ENCODE results near the gene NSD1. TPM values are rescaled to one million over a fixed set of nuclear protein-coding genes. Genes with fewer than 3 reads are reported as not detected.

The NSD1 gene
- total RNA-seq, 1 experiment from 2014 or later = 30.3 TPM

DNA sequence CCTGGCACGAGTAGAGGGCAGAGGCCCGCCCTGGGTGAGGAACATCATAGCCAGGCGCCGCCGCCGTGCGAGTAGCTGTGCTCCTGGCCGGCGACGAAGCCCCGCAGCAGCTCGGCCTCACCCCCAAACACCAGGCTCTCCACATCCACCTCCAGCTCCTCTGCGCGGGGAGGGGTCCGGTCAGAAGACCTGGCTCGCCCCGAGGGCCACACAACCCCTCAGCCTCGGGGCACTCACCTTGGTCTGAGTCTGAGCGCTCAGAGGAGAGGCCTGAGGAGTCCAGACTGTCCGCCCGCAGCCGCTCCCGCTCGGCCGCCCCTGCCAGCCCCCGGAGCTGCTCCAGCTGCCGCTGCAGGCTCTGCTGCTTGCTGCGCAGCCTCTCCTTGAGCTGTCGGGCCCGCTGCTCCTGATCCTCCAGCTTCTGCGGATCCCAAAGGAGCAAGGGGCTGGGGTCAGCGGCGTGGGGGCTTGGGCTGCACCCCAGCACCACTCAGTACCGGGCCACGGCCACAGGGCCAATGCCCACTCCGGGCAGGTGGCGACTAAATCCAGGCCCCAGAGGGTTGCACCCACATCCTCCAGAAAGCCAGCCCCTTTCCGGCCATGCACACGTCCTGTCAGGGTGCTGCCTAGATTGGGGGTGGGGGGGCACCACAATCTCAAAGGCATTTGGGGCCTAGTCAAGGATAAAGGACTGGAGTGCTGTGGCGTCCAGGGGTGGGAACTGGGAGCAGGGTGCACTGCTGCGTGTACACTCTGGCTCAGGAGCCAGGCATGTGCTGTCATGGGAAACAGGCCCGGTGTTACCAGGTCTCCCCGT, 174.2 kb downstream of the NSD1 start:
- no peak for DNase-seq (ENCODE audit: low spot score)

DNA sequence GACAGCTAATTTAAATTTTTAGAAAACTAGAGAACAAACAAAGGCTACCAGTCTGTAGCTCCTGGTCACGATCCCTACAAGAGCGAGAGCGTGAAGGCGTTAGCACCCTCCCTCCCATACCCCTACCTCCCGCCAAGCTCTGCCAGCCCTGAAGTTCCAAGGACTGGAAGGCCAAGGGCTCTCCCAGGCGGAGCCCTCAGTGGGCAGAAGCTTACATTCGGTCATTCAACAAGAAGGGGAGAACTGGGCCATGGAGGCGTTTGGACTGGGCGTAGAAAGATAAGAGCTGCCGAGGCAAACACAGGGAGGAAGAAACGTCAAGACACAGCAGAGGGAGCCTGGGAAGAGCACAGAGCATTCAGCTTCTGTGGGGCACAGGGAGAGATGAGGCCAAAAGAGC, 175.2 kb downstream of the NSD1 start:
- DNase-seq (ENCODE audit: low spot score) = no peak

DNA sequence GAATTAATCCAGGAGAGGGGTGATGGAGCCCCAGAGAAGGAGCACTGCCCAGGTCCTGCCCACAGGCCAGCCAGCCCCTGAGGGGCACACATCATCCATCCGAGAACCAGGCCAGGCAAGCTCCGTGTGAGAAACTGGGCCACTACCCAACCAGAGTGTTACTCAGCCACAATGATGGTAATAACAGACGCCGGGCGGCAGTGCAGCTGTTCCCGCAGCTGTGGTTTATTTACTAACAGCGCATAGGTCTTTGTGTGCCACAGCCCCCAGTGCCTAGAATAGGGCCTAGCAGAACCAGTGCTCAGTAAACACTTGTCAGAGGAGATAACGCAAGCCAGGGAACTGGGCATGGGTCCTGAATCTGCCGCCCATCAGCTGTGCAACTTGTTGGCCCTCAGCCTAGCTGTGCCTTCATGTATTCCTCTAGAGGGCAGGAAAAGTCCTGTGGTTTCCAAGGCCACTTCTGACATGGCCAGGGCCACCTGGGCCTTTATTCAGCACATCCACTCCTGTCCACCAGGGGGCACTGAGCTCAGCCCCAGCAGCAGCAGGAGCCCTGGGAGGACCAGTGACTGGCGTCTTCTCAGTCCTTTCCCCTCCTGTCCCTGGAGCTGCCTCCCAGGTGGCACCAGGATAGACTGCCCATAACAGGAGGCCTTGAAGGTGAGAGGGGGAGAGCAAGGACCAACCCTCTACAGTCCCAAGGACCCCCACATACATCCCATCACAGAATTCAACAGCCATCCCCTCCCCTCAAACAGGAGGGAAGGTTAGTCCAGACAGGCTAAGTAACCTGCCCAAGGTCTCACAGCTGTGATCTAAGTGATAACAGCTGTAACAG, 176.0 kb downstream of the NSD1 start:
- peak; percentile 92 for DNase-seq (ENCODE audit: low spot score)

DNA sequence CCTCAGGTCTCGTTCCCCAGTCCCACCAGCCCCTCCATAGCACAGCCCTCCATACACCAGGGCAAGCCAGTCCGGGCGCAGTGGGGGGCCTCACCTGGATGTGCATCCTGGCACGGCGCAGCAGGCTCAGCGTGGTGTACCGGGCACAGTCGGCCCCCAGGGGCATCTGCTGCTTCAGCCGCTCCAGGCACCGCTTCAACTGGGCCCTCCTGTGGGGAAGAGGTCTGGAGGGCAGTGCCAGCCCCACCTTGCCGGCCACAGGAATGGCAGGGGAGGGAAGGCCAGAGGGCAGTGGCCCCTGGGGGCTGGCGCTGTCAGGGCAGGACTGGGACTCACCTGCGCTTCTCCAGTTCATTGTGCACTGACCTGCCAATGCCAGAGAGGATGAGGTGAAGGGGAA, 176.8 kb downstream of the NSD1 start:
- DNase-seq (ENCODE audit: low spot score) = no peak

DNA sequence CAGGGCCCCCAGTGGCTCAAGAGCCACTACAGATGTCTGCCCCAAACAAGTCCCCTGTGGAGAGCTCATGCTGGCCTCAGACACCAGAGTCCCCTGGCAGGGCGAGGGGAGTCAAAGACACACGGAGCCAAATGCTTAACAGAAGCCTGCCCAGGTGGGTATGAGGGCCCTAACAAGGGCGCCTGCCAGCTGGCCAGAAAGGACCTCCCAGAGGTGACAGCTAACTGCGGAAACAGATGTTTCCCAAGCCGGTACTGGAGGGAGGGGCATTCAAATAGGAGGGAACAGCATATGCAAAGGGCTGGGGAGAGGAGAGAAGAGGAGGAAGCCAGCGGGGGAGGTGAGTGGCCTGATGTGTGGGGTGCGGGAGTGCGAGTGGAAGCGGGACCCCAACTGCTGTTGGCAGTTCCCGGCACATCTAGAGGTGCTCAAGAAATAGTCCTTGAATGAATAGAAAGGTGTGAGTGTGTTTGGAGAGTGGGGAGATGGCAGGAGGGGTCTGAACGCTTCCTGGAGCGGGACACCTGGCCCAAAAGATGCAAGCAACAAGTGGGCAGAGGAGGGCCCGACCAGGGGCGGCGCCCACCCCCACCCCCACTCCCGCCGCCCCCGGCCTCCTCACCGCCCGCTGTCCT, 177.3 kb downstream of the NSD1 start:
- no peak for DNase-seq (ENCODE audit: low spot score)

DNA sequence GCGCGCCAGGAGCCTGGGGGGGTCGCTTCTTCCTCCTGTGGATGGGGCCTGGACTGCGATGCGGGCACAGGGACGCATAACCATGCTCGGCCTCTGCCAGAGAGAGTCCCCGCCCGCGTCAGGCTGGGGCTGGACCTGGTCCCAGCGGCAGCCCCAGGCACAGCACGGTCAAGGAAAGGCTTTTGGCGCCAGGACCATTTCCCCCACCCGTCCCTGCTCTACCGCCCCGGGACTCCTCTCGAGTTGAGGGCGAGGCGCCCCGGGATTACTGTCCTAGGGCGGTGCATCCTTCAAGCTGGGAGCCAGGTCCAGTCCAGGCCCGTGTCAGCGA, 177.8 kb downstream of the NSD1 start:
- no peak for DNase-seq (ENCODE audit: low spot score)

DNA sequence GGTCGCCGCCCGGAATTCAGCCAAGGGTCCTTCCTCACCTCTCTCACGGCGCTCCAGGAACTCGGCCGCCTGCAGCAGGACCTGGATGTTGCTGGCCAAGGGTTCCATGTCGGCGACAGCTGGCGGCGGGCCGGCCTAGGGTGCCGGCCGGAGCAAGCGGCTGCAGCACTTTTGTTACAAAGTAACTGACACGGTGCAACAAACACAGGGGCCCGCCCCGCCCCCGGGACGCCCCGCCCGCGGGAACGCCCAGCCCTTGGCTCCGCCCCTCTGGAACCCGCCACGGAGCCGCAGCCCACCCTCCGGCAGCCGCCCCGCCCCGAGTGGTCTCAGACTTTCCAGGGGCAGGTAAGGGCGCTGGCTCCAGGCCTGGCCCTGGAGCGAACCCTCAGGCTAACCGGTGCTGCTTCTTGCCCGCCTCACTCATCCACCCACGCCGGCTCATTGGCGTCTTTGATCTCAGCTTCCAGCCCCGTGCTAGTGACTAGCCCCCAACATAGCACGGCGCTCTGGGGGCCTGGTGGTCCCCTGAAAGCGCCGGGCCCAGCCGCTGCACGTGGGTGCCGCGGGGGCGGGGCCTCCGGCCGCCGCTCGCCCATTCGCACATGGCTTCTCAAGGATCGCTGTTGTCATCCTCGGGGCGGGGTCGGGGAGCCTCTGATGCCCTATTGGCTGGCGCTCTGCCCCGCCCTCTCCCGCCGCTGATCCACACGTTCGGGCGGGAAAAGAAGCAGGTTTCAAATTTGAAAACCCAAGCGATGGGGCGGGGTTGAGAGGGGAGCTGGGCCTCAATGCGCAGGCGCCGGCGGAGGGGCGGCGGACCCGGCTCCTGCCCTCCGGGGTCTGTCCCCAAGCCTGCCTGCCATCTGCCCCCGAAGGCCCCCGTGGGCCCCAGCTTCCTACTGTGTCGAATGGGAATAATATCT, 178.4 kb downstream of the NSD1 start, which contains the start of gene MXD3:
Gene MXD3 (minus strand): TSS at position 176 of the 926 bp plus-strand sequence. CDS start 68 bp downstream, at position 108.
- peak; percentile 98 for DNase-seq (ENCODE audit: low spot score)

DNA sequence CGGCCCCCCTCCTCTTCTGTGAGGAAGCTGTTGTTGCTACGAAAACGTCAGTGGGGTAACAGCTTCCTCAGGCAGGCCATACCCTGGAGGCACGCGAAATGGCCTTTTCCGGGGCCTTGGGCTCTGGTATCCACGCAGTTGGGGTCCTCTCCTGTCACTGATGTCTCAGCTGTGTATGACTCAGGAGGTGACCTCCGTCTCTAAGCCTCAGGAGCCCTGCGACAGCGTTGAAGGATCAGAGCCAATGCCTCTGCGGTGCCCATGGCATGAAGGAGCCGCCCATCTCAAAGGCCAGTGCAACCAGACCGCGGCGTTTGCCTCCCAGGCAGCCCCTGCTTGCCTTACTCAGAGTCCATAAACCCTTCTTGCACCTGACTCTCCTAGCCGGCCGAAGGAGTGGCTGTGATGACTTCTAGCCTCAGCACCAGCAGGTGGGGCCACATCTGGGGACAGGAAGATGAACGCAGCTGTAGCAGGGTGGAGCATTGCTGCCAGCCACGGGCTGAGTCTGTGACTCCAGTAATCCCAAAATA, 179.1 kb downstream of the NSD1 start:
- DNase-seq (ENCODE audit: low spot score) = peak; percentile 70

DNA sequence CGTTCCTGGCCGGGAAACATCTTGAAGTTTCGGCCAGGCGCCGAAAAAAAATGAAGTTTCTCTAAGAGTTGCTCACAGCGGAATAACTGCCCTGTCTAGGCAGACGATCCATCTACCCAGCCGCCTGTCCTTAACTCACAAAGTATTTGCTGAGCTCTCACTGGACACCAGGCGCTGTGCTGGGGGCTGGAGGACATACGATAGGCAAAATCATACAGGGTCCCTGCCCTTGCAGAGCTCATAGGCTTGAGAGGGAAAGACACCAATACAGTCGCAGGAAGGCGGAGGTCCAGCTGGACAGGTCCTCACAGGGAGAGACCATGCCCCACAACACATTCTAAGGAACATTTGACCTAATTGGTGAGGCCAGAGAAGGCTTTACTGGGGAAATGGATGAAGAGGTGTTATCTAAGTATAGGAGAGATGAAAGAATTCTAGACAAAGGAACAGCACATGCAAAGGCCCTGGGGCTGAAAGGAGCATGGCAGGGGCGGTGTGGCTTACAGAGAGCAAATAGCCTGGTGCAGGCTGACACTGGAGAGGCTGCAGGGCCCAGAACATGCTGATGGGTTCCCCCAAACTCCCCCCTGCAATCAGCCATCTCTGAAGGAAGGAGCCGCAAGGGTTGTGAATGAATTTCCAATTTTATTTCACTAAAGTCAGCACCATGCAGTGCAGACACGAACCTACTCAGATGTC, 180.1 kb downstream of the NSD1 start:
- DNase-seq (ENCODE audit: low spot score) = no peak

DNA sequence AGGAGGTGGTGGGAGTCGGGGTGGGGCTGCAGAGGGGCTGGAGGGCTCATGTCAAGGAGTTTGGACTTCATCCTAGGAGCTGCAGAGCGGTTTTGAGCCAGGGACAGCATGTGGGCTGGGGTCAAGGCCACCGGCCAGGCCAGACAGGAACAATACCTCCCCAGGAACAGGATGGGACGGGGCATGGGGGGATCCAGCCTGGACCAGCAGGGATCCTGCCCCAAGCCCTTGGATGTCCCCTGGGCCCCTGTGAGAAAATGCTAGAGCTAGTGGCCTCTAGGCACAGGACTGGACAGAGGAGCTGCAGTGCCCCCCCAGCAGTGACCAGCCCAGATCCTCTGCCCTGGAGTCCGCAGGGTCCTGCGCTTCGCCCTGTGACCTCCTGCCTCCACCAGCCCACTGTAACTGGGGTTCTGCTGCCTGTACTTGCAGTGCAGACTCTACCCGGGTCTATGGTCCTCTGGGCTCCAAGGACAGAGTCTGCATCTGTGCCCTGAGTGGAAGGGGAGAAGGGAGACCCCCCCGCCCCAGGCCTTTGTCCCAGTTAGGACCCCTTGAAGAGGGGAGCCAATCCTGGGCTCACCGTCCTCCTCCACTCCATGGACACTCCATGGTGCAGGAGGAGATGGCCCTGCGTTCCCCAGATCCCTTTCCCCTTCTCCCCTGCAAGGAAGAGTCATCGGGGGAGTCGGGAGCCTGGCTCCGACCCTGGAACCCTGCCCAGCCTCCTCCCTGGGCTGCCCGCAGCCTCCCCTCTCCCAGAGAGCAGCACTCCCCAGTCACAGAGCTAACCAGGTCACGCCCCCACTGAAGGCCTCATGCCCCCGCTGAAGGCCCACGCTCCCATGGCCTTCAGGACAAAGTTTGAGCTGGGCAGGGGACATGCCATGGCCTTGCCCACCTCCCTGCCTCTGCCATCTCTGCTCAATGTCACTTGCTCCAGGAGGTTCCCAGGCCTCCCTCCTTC, 181.1 kb downstream of the NSD1 start:
- DNase-seq (ENCODE audit: low spot score) = no peak

DNA sequence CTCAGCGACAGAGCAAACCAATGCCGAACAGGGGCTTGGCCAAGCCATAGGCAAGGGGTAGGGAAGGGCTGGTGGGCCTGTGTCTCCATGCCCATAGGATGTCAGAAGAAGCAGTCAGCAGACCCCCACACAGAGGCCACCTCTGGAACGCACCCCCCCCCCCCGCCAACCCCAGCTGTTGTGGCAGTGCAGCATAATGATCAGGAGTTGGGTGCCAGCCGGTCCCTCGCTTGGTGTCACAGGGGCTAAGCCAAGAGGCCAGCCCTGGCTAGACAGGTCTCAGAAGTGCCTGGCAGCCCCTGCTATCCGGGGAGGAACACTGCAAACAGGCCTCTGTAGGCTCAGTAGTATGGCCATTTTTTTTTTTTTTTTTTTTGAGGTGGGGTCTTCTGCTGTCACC, 181.8 kb downstream of the NSD1 start:
- DNase-seq (ENCODE audit: low spot score) = no peak

DNA sequence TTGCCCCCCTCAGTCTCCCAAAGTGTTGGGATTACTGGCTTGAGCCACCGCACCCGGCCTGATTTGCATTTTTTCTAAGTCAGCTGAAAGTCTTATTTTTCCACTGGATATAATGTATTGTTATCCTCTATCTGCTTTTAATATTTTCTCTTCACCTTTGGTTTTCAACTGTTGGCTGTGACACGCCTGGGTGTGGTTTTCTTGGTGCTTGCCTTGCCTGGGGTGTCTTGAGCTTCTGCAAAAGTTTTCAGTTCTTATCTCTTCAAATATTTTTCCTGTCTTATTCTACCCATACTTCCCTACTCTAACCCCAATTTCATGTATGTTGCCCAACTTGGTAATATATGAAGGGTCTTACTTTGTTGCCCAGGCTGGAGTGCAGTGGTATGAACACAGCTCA, 182.4 kb downstream of the NSD1 start:
- no peak for DNase-seq (ENCODE audit: low spot score)

DNA sequence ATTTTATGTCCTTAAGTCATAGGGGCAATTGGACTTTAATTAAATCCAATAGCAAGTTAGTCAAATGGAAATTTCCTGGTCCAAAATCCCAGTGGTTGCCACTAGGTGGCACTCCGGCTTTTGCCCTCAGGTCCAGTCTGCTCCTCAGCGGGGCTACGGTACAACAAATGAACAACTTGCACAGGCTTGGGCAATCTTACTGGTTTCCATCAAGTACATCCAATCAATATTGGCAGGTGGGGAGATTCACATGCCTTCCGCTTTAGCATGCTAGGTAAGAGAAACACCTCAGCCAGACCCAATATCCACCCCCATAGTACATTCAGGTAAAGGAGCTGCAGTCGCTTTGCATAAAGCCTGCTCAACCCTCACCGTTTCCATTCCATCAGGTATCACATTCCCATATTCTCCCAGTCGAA, 184.4 kb downstream of the NSD1 start:
- DNase-seq (ENCODE audit: low spot score) = peak; percentile 69

DNA sequence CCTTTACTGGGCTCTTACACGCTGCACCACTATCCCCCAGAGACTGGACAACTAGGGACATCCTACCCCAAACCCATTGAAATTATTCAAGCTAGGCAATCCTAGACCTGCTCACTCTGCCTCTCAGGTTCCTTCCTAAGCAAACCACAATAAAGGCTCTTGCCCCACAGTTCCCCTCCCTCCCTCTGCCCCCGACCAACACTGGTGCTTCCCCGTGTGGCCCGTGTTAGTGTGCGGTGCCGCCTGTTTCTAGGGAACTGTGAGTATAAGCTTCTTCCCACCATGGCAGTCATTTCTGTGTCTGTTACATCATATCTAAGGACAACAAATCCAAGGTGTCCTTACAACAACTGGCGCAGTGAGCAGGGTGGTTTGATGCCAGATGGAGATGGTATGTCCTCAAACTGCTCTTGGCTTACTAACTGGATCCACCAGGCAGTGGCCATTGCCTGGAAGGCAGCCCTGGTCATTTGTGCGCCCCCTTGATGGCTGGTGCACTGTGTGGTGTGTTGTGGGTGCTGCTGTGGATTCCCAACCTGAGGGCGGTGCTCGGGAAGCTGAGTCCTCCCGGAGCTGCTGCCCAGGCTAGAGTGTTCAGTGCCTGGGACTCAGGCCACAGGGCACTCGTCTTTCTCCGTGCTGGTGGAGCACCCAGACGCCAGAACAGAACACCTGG, 186.5 kb downstream of the NSD1 start:
- no peak for DNase-seq (ENCODE audit: low spot score)

DNA sequence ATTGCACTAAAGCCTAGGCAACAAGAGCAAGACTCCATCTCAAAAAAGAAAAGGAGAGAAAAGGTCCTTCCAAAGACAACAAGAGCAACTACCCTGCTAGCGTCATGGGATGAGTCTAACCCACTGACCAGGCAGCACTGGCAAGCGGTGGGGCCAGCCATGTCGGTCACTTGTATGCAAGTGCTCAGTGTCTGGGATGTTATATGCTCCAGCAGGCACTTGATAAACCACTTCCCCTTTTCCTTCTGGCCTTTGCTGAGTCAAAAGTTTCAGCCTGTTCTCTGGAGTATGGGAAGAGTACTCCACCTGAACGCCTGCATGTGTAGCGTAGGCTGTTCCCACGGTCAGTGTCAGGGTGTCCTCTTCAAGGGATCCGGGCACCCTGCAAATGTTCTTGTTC, 187.3 kb downstream of the NSD1 start:
- DNase-seq (ENCODE audit: low spot score) = no peak

DNA sequence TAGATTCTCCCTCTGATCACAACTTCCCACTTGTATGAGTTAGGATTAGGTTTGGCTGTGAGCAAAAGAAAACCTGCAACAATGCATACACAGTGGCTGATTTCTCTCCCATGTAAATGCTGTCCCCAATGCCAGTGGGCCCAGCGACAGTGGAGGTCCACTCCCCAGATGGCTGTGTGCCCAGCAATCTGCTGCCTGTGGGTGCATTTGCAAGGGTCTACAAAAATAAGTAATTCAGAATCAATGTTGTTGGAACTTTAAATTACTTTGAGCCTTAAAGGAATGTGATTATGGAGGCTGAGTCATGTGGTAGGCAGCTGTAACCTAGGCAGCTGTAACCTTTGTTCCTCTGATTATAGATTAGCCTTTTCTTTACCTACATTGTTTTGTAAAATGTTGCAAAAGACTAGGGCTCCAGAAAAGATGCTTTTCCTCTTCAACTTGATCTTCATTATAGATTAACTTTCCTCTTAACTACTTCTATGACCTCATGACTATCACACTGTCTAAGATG, 192.4 kb downstream of the NSD1 start:
- DNase-seq (ENCODE audit: low spot score) = no peak

DNA sequence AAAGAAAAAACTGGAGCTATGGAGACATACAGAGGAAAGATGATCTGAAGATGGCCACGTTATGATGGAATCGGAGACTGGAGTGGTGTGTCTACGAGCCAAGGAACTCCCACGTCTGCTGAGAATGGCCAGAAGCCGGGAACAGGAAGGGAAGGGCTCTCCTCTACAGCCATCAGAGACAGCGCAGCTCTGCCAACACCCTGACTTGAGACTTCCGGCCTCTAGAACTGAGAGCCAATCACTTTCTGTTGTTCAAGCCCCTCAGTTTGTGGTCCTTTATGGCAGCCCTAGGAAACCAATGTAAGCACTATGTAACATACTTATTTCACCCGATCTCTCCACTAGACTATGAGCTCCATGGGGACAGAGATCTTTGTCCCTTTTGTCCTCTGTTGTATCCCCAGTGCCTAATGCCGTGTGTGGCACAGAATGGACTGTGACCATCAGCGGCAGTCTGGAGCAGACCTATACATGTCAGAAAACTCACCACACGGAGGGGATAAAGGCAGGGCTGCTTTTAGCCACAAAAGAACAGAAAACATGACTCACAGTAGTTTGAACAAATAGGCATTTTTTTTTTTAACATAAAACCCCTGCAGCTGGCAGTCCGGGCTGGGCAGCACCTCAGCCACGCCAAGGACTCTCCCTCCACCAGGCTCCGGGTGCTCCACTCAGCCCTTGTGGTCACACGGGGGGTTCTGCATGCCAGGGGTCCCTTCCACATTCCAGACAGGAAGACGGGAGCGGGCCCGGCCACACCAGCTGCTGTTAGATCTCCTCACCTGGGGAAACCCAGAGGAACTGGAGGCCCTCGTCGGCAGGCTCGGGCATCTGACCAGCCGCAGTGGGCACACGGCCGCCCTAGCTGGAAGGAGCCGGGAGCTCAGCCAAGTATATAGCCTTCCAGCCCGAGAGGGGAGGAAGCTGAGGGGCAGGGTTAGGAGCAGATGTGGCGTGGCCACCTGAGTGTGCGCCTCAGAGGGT, 194.3 kb downstream of the NSD1 start:
- peak; percentile 83 for DNase-seq (ENCODE audit: low spot score)
